Measurements from ENCODE around the gene CDH22.

CDH22 gene

GRCh38 chr20:46196990-46197389 lies 111.3 kb downstream of the CDH22 start:
- H3K4me3 ChIP-seq (ENCODE audit: low read length): no peak overlapping the region
- WGBS: 85% methylated on average over 2 of the region's 3 CpGs
- no peaks in the 10 kb centered on the region for H3K9me3 ChIP-seq (ENCODE audit: insufficient read depth, low read depth, low read length)
- H3K27ac ChIP-seq (ENCODE audit: low read depth, low read length): no peak overlapping the region
- no peak overlapping the region for H3K9ac ChIP-seq (ENCODE audit: low read depth, low read length)
- 0 out of 2 replicates have a peak, but pooled peaks cover 9% of the 10 kb centered on the region for H3K4me1 ChIP-seq (ENCODE audit: insufficient read depth, low read length)
- no peaks in the 10 kb centered on the region; the same call in 1 of the 2 replicates for H3K27me3 ChIP-seq (ENCODE audit: insufficient read depth, low read length)
- no peaks in the 10 kb centered on the region for H3K36me3 ChIP-seq (ENCODE audit: insufficient read depth, low read length)

- no peak overlapping the region for H3K4me3 ChIP-seq (ENCODE audit: low read length)
- 81% methylated on average over 17 of the region's 17 CpGs for WGBS
These were observed 112.8 kb downstream of the CDH22 start for GRCh38 chr20:46195264-46196036.

GRCh38 chr20:46194409-46194808 lies 113.9 kb downstream of the CDH22 start:
- WGBS: 100% methylated on average over 3 of the region's 4 CpGs
- 0 out of 2 replicates have a peak, but pooled peaks cover 6% of the 10 kb centered on the region for H3K4me1 ChIP-seq (ENCODE audit: insufficient read depth, low read length)

More at GRCh38 chr20:46195264-46196036, 112.8 kb downstream of the CDH22 start:
- H3K27me3 ChIP-seq (ENCODE audit: insufficient read depth, low read length): no peaks in the 10 kb centered on the region; the same call in 1 of the 2 replicates
- H3K9me3 ChIP-seq (ENCODE audit: insufficient read depth, low read depth, low read length): no peaks in the 10 kb centered on the region
- no peak overlapping the region for H3K27ac ChIP-seq (ENCODE audit: low read depth, low read length)
- H3K9ac ChIP-seq (ENCODE audit: low read depth, low read length): no peak overlapping the region
- H3K36me3 ChIP-seq (ENCODE audit: insufficient read depth, low read length): no peaks in the 10 kb centered on the region
- H3K4me1 ChIP-seq (ENCODE audit: insufficient read depth, low read length): 0 out of 2 replicates have a peak, but pooled peaks cover 7% of the 10 kb centered on the region

DNA sequence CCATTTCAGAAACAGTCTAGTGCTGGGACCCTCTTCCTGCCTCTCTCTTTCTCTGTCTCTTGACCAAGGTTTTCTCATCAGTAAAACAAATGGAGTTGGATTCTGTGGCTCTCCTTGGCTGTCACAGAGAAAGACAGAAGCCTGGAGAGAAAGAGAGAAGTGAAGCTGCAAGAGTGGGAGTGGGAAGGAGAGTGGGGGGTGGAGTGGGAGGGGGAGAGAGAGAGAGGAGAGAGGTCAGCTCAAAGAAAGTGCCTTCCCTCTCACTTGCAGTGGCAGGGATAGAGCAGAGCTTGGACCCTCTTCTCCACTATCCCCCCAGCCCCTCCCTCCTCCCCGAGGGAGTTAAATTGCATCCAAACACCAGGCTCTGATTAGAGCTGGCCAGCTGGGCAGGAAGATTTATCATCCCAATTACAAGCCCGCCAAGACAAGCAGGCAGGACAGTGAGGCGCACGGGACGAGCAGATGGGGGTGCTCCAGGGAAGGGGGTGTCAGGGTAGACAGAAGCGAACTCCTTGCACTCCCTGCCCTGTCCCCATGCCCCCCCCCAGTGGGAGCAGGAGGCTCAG lies 115.8 kb downstream of the CDH22 start:
- Histone ChIP-seq H3K27me3 (ENCODE audit: insufficient read depth, low read length) (no peaks in the 10 kb centered on the region), H3K9me3 (ENCODE audit: insufficient read depth, low read depth, low read length) (no peaks in the 10 kb centered on the region), H3K36me3 (ENCODE audit: insufficient read depth, low read length) (no peaks in the 10 kb centered on the region), H3K9ac (ENCODE audit: low read depth, low read length) (no peak overlapping the region), H3K4me1 (ENCODE audit: insufficient read depth, low read length) (0 out of 2 replicates have a peak, but pooled peaks cover 2% of the 10 kb centered on the region), H3K4me3 (ENCODE audit: low read length) (no peak overlapping the region), H3K27ac (ENCODE audit: low read depth, low read length) (no peak overlapping the region)
- WGBS: 55% methylated on average over 2 of the region's 6 CpGs

More at GRCh38 chr20:46194409-46194808, 113.9 kb downstream of the CDH22 start:
- H3K27ac ChIP-seq (ENCODE audit: low read depth, low read length): no peak overlapping the region
- no peak overlapping the region for H3K9ac ChIP-seq (ENCODE audit: low read depth, low read length)
- no peak overlapping the region for H3K4me3 ChIP-seq (ENCODE audit: low read length)
- no peaks in the 10 kb centered on the region for H3K36me3 ChIP-seq (ENCODE audit: insufficient read depth, low read length)
- no peaks in the 10 kb centered on the region; the same call in 1 of the 2 replicates for H3K27me3 ChIP-seq (ENCODE audit: insufficient read depth, low read length)
- no peaks in the 10 kb centered on the region for H3K9me3 ChIP-seq (ENCODE audit: insufficient read depth, low read depth, low read length)

DNA sequence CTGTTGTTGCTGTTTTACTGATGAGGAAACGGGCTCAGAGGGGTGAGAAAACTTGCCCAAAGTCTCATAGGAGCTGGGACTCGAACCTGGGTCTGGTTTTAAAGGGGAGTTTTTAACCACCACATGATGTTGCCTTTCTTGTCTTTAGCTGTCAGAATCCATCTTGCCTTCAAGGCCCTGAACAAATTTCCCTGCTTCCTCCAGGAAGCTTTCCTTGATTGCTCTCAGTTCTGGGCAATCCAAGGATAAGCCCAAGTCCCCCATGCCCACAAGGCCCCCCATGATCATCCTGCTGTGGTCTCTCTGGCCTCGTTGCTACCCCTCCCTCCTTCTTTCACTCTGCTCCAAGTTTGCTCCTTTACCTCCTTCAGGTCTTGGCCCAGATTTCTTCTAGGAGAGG lies 116.7 kb downstream of the CDH22 start:
- no peak overlapping the region for H3K9ac ChIP-seq (ENCODE audit: low read depth, low read length)
- H3K27ac ChIP-seq (ENCODE audit: low read depth, low read length): no peak overlapping the region
- no peaks in the 10 kb centered on the region for H3K9me3 ChIP-seq (ENCODE audit: insufficient read depth, low read depth, low read length)
- H3K36me3 ChIP-seq (ENCODE audit: insufficient read depth, low read length): no peaks in the 10 kb centered on the region
- H3K27me3 ChIP-seq (ENCODE audit: insufficient read depth, low read length): no peaks in the 10 kb centered on the region
- no peak overlapping the region for H3K4me3 ChIP-seq (ENCODE audit: low read length)
- 75% methylated on average over 3 of the region's 3 CpGs for WGBS
- no peaks in the 10 kb centered on the region for H3K4me1 ChIP-seq (ENCODE audit: insufficient read depth, low read length)

- no peak overlapping the region for H3K4me3 ChIP-seq (ENCODE audit: low read length)
- no peaks in the 10 kb centered on the region for H3K27me3 ChIP-seq (ENCODE audit: insufficient read depth, low read length)
- no peaks in the 10 kb centered on the region for H3K36me3 ChIP-seq (ENCODE audit: insufficient read depth, low read length)
- H3K27ac ChIP-seq (ENCODE audit: low read depth, low read length): no peak overlapping the region
- no peaks in the 10 kb centered on the region for H3K9me3 ChIP-seq (ENCODE audit: insufficient read depth, low read depth, low read length)
- no peak overlapping the region for H3K9ac ChIP-seq (ENCODE audit: low read depth, low read length)
- WGBS: 91% methylated on average over 4 of the region's 4 CpGs
- H3K4me1 ChIP-seq (ENCODE audit: insufficient read depth, low read length): no peaks in the 10 kb centered on the region
These were observed 117.1 kb downstream of the CDH22 start for GRCh38 chr20:46191168-46191540.

DNA sequence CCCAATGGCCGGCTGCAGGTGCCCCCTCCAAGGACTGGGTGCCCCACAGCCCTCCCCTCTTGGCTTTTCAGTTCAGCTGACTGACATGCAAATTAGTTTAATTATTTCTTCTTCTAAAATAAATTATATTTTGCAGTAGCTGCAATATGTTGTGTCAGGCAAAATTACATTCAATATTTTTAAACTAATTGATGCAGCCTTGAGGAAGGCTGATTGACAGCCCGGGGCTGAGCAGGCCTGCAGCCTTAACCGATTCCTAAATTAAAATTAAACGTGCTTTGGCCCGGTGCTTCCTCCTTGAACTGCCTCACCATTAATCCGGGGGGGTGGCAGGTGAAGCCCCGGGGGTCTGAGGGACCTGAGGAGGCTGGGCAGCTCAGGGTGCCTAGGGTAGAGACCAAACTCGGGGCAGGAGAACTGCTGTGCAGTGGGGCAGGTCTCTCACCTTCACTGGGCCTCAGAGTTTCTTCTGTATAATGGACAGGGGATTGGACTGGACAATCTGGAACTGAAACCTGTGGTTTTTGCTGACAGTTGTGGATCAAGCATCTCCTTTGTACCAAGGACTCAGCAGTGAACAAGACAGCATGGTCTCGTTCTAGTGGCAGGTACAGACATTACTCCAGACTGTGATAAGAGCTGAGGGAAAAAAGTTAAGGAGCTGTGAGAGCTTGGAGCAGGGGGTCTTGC lies 117.7 kb downstream of the CDH22 start:
- H3K4me3 ChIP-seq (ENCODE audit: low read length): no peak overlapping the region
- H3K9me3 ChIP-seq (ENCODE audit: insufficient read depth, low read depth, low read length): no peaks in the 10 kb centered on the region
- H3K27me3 ChIP-seq (ENCODE audit: insufficient read depth, low read length): no peaks in the 10 kb centered on the region
- no peak overlapping the region for H3K27ac ChIP-seq (ENCODE audit: low read depth, low read length)
- H3K36me3 ChIP-seq (ENCODE audit: insufficient read depth, low read length): no peaks in the 10 kb centered on the region
- WGBS: 90% methylated on average over 9 of the region's 9 CpGs
- H3K4me1 ChIP-seq (ENCODE audit: insufficient read depth, low read length): no peaks in the 10 kb centered on the region
- H3K9ac ChIP-seq (ENCODE audit: low read depth, low read length): no peak overlapping the region

GRCh38 chr20:46188866-46189541 lies 119.3 kb downstream of the CDH22 start:
- WGBS: 76% methylated on average over 18 of the region's 18 CpGs
- H3K27me3 ChIP-seq (ENCODE audit: insufficient read depth, low read length): no peaks in the 10 kb centered on the region
- no peaks in the 10 kb centered on the region for H3K36me3 ChIP-seq (ENCODE audit: insufficient read depth, low read length)
- H3K4me1 ChIP-seq (ENCODE audit: insufficient read depth, low read length): no peaks in the 10 kb centered on the region
- H3K9ac ChIP-seq (ENCODE audit: low read depth, low read length): no peak overlapping the region
- H3K9me3 ChIP-seq (ENCODE audit: insufficient read depth, low read depth, low read length): no peaks in the 10 kb centered on the region
- no peak overlapping the region for H3K4me3 ChIP-seq (ENCODE audit: low read length)
- H3K27ac ChIP-seq (ENCODE audit: low read depth, low read length): no peak overlapping the region

GRCh38 chr20:46186210-46186609 lies 122.1 kb downstream of the CDH22 start:
- H3K4me3 ChIP-seq (ENCODE audit: low read length): no peak overlapping the region
- no peaks in the 10 kb centered on the region for H3K36me3 ChIP-seq (ENCODE audit: insufficient read depth, low read length)
- H3K4me1 ChIP-seq (ENCODE audit: insufficient read depth, low read length): no peaks in the 10 kb centered on the region
- H3K9me3 ChIP-seq (ENCODE audit: insufficient read depth, low read depth, low read length): no peaks in the 10 kb centered on the region
- H3K9ac ChIP-seq (ENCODE audit: low read depth, low read length): no peak overlapping the region
- 85% methylated on average over 5 of the region's 5 CpGs for WGBS
- H3K27ac ChIP-seq (ENCODE audit: low read depth, low read length): no peak overlapping the region
- H3K27me3 ChIP-seq (ENCODE audit: insufficient read depth, low read length): no peaks in the 10 kb centered on the region

GRCh38 chr20:46185353-46185752 lies 122.9 kb downstream of the CDH22 start:
- Histone ChIP-seq H3K9ac (ENCODE audit: low read depth, low read length) (no peak overlapping the region), H3K4me3 (ENCODE audit: low read length) (no peak overlapping the region), H3K4me1 (ENCODE audit: insufficient read depth, low read length) (no peaks in the 10 kb centered on the region), H3K27me3 (ENCODE audit: insufficient read depth, low read length) (no peaks in the 10 kb centered on the region), H3K27ac (ENCODE audit: low read depth, low read length) (no peak overlapping the region), H3K9me3 (ENCODE audit: insufficient read depth, low read depth, low read length) (no peaks in the 10 kb centered on the region), H3K36me3 (ENCODE audit: insufficient read depth, low read length) (no peaks in the 10 kb centered on the region)
- WGBS: 98% methylated on average over 3 of the region's 3 CpGs

DNA sequence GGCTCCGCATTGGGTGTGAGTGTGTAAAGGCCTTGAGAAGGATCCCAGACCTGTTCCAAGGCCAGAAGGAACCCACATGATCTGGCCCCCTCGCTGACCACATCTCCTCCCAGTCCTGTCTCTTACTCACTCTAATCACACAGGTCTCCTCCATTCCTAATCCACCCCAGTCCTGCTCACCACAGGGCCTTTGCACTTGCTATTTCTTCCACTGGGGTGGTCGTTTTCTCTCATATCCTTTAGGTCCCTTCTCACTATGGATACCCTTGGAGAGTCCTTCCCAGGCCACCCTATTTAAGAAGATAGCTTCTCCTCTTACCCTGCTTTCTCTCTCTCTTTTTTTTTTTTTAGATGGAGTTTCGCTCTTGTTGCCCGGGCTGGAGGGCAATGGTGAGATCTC lies 124.5 kb downstream of the CDH22 start:
- H3K4me1 ChIP-seq (ENCODE audit: insufficient read depth, low read length): no peaks in the 10 kb centered on the region
- H3K4me3 ChIP-seq (ENCODE audit: low read length): no peak overlapping the region
- no peaks in the 10 kb centered on the region for H3K27me3 ChIP-seq (ENCODE audit: insufficient read depth, low read length)
- H3K36me3 ChIP-seq (ENCODE audit: insufficient read depth, low read length): no peaks in the 10 kb centered on the region
- no peaks in the 10 kb centered on the region for H3K9me3 ChIP-seq (ENCODE audit: insufficient read depth, low read depth, low read length)
- 88% methylated on average over 5 of the region's 5 CpGs for WGBS
- H3K27ac ChIP-seq (ENCODE audit: low read depth, low read length): no peak overlapping the region
- H3K9ac ChIP-seq (ENCODE audit: low read depth, low read length): no peak overlapping the region

Measured in HUES64 (cell line).